Measurements from ENCODE around the gene PHYKPL.

Gene PHYKPL

GRCh38 chr5:178180141-178180863 is 52.3 kb downstream of the PHYKPL start:
- no peak for DNase-seq

GRCh38 chr5:178177569-178177968 is 55.0 kb downstream of the PHYKPL start:
- no peak for DNase-seq

- DNase-seq: no peak
These were observed 55.8 kb downstream of the PHYKPL start for GRCh38 chr5:178176791-178177190.

GRCh38 chr5:178174456-178174855 is 58.1 kb downstream of the PHYKPL start:
- DNase-seq: no peak

- DNase-seq: no peak
These were observed 62.1 kb downstream of the PHYKPL start for GRCh38 chr5:178170455-178170854.

- DNase-seq: no peak
These were observed 67.0 kb downstream of the PHYKPL start for GRCh38 chr5:178165581-178165980.

GRCh38 chr5:178163772-178164735 is 68.5 kb downstream of the PHYKPL start:
- peak; percentile 92 for DNase-seq

- no peak for DNase-seq
These were observed 70.1 kb downstream of the PHYKPL start for GRCh38 chr5:178162481-178162880.

GRCh38 chr5:178160176-178160575 is 72.4 kb downstream of the PHYKPL start:
- DNase-seq: no peak
